C4-2B (cell line): ENCODE measurements around the gene BBIP1.

ENCODE experiments used
- CTCF ChIP-seq: fragments of 450-650 bp; conservative IDR thresholded peaks from 2 replicates; pipeline ENCODE4 v1.5.1; 2017; ENCODE audit warnings: mild to moderate bottlenecking
- ZFX ChIP-seq: fragments of 450-650 bp; IDR thresholded peaks from 2 replicates; pipeline ENCODE4 v1.6.1; 2017

- TF ChIP-seq CTCF (no peak), ZFX (no peak)
Measured at GRCh38 chr10:110858297-110858934, 60.6 kb downstream of the BBIP1 start.
